Aorta (tissue), 5 donors: ENCODE results near the gene ARSB. TPM values are rescaled to one million over a fixed set of nuclear protein-coding genes. Genes with fewer than 3 reads are reported as not detected.

Experiments
- ATAC-seq: fragments of 200-7000 bp; cut with Tn5 transposase; one replicate; pipeline ENCODE4 v1.9.1; 2022; ENCODE audit warnings: moderate library complexity; ENCODE audit not compliant: low FRiP score
- DNase-seq, 2 donors: peaks; one replicate each; pipeline ENCODE4 v3.0.0-alpha.2; 2020
- H3K27ac ChIP-seq, 2 donors: one replicate each; pipeline ENCODE4 v1.5.1; 2013; ENCODE audit warnings: low read length in 2 of 2, mild to moderate bottlenecking in 2 of 2, moderate library complexity in 2 of 2, control low read depth in 1 of 2, inconsistent platforms in 1 of 2, low read depth in 1 of 2
- H3K27me3 ChIP-seq, 2 donors: one replicate each; pipeline ENCODE4 v1.6.1; 2013; ENCODE audit warnings: control low read depth in 1 of 2, low read length in 1 of 2, mild to moderate bottlenecking in 1 of 2, moderate library complexity in 1 of 2; ENCODE audit not compliant: insufficient read depth in 2 of 2, control insufficient read depth in 1 of 2
- H3K36me3 ChIP-seq, 2 donors: one replicate each; pipeline ENCODE4 v1.6.1; 2013; ENCODE audit warnings: control low read depth in 1 of 2, low read length in 1 of 2, mild to moderate bottlenecking in 1 of 2; ENCODE audit not compliant: insufficient read depth in 2 of 2, control insufficient read depth in 1 of 2
- H3K4me1 ChIP-seq, 2 donors: one replicate each; pipeline ENCODE4 v1.6.1; 2013; ENCODE audit warnings: low read length in 2 of 2, control low read depth in 1 of 2, mild to moderate bottlenecking in 1 of 2, moderate library complexity in 1 of 2; ENCODE audit not compliant: insufficient read depth in 2 of 2, control insufficient read depth in 1 of 2
- H3K4me3 ChIP-seq, 2 donors: one replicate each; pipeline ENCODE4 v1.5.1; 2013; ENCODE audit warnings: low read length in 2 of 2, control low read depth in 1 of 2, mild to moderate bottlenecking in 1 of 2
- H3K9me3 ChIP-seq: one replicate; pipeline ENCODE4 v1.6.1; 2013; ENCODE audit warnings: mild to moderate bottlenecking, low read length; ENCODE audit not compliant: control insufficient read depth
- WGBS, 2 donors: extraction: QIAGEN DNeasy Blood & Tissue Kit; methylation state at CpG; one replicate each; pipeline ENCODE4 v1.1.7; 2013; 5-methylcytosine and 5-hydroxymethylcytosine counted together
- intact Hi-C, 2 donors: fragments of 100-400 bp; cut with DNase I; formaldehyde crosslinking; loops; one replicate each; pipeline versions ENCODE4 v1.14.2 to v1.15.0; 2022
- polyA plus RNA-seq, 2 donors: library from polyadenylated mRNA; stranded (reverse); fragments of 200-250 nt; gene quantifications; one replicate each; pipeline ENCODE4 v1.2.3, GENCODE V29; 2013
- total RNA-seq, 2 donors: library from RNA; stranded (reverse); fragmentation: NEBNext Ultra II Directional; extraction: Animal tissue kit (Norgen Biotek cat#: 25700); gene quantifications; one replicate each; pipeline ENCODE4 v1.2.1, GENCODE V29; 2021
- donor health status: healthy with polysubstance abuse.
- donor health status: Bipolar disorder and iron deficiency.
- donor health status: DM: no; HTN: no; CAD: no.
- donor health status: DM: no; HTN: no; CAD: no.
- donor health status: DM: yes; HTN: yes; CAD: no.

Gene ARSB
- total and polyA plus RNA-seq, 4 donors = 3.5 to 17.2 (median 12.0) TPM

- Histone ChIP-seq H3K9me3 (no peaks in the 10 kb centered on the region), H3K4me1 (no peaks in the 10 kb centered on the region), H3K4me3 (no peak overlapping the region), H3K36me3 (peaks cover 2% of the 10 kb centered on the region in 2 donors), H3K27ac (no peak overlapping the region), H3K27me3 (no peaks in the 10 kb centered on the region)
- DNase-seq (no peak), ATAC-seq (no peak)
- 91 to 94% methylated on average over 5 of the region's 5 CpGs for WGBS, 2 donors
- intact Hi-C loops = no loop called here
These were observed 147.3 kb downstream of the ARSB start for GRCh38 chr5:78837836-78838235.

- DNase-seq (no peak), ATAC-seq (no peak)
- Histone ChIP-seq H3K27ac (no peak overlapping the region), H3K27me3 (no peaks in the 10 kb centered on the region), H3K4me1 (no peaks in the 10 kb centered on the region), H3K36me3 (peaks cover 2% of the 10 kb centered on the region in 2 donors), H3K9me3 (no peaks in the 10 kb centered on the region), H3K4me3 (no peak overlapping the region)
- intact Hi-C loops = no loop called here
- WGBS, 2 donors = 86 to 93% methylated on average over 9 of the region's 9 CpGs
These were observed 149.9 kb downstream of the ARSB start for GRCh38 chr5:78835176-78835575.

- 93% methylated on average over 3 of the region's 3 CpGs for WGBS, 2 donors
- Histone ChIP-seq H3K4me1 (no peaks in the 10 kb centered on the region), H3K4me3 (no peak overlapping the region), H3K27ac (no peak overlapping the region), H3K27me3 (no peaks in the 10 kb centered on the region), H3K36me3 (peaks cover 2% of the 10 kb centered on the region in 2 donors), H3K9me3 (no peaks in the 10 kb centered on the region)
- ATAC-seq = no peak
- intact Hi-C loops = loop anchor here in 1 of 2 donors (5.0 kb wide), 1 partner anchor 59 kb away; no protein-coding TSS in a partner anchor
- DNase-seq = no peak
These were observed 151.8 kb downstream of the ARSB start for GRCh38 chr5:78833284-78833683.

DNA sequence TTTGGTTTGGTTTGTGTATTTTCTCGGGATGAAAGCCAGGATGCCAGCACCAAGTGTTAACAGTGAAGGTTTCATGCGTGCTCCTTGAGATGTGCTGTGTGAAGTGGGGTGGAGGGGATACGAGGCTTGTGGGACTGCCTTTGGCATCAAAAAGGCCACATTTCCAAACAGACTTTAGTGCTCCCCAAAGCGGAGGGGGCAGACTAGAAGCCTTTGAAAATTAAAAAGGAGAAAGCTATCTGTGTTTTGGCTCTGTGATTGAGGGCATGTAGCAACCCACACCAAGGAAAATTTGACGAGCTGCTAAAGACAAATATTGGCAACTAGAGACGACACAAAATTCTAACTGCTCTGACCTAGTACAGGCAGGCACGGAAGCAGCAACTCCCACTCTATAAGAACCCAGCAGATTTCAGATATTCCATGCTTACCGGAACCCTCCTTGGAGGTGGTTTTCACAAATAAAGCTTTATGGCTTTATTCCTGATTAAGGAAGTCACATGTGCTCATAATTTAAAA is 154.5 kb downstream of the ARSB start:
- intact Hi-C loops = loop anchor here in 1 of 2 donors (5.0 kb wide), 1 partner anchor 62 kb away; no protein-coding TSS in a partner anchor
- no peaks in the 10 kb centered on the region for H3K9me3 ChIP-seq
- H3K36me3 ChIP-seq = no peaks in the 10 kb centered on the region
- H3K4me1 ChIP-seq = no peaks in the 10 kb centered on the region
- no peak for DNase-seq
- 3 to 10% methylated on average over 8 of the region's 8 CpGs for WGBS, 2 donors
- no peak overlapping the region for H3K4me3 ChIP-seq
- H3K27ac ChIP-seq = peak overlapping the region in 1 of 2 donors; percentile 37
- H3K27me3 ChIP-seq = no peaks in the 10 kb centered on the region
- ATAC-seq = peak; percentile 50

DNA sequence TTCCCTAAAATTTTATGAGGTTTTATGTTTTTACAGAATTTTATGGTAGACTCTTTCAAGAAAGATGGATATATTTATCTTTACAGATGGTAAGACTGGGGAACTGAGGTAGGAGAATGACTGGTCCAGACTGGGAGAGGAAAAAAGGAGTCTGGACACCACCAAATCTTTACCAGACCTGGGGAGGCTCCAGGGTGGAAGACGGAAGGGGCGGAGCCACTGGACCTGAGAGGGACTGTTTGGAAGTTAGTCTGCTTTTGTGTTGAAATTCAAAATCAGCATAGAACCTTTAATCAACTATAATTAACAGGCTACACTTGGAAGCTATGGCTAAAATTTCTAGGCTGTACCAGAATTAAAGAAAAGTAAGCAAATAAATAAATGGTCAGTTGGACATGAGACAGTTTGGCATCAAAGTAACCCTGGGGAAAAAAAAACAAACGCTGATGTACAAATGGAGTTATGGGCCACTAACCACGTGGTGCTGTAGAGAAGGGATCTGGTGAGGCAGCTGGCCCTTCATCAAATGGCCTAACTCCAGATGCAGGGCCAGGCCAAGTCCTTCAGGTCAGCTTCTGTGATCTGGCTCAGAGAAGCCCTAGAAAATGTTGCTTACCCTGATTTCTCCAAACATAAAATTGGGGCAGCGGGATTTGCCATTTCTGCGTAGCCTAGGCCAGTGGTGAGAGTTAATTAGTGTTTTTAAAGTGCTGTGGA is 155.1 kb downstream of the ARSB start:
- Histone ChIP-seq H3K4me3 (no peak overlapping the region), H3K27me3 (no peaks in the 10 kb centered on the region), H3K4me1 (no peaks in the 10 kb centered on the region), H3K9me3 (no peaks in the 10 kb centered on the region), H3K27ac (peak overlapping the region in 1 of 2 donors; percentile 45), H3K36me3 (no peaks in the 10 kb centered on the region)
- peak in 1 of 2 donors; percentile 78 for DNase-seq
- peak; percentile 92 for ATAC-seq
- intact Hi-C loops = loop anchor here in 1 of 2 donors (5.0 to 10.0 kb wide), 2 partner anchors 62 to 285 kb away; no protein-coding TSS in a partner anchor
- WGBS, 2 donors = 16 to 21% methylated on average over 6 of the region's 6 CpGs

GRCh38 chr5:78827725-78828124 is 157.4 kb downstream of the ARSB start:
- H3K9me3 ChIP-seq = no peaks in the 10 kb centered on the region

GRCh38 chr5:78824831-78825281 is 160.3 kb downstream of the ARSB start:
- H3K36me3 ChIP-seq = no peaks in the 10 kb centered on the region
- H3K27me3 ChIP-seq = no peaks in the 10 kb centered on the region
- peak; percentile 31 for ATAC-seq
- 1 to 5% methylated on average over 2 of the region's 2 CpGs for WGBS, 2 donors
- H3K4me3 ChIP-seq = no peak overlapping the region
- peaks cover 0 to 4% of the 10 kb centered on the region in 2 donors for H3K4me1 ChIP-seq
- intact Hi-C loops = loop anchor here in 1 of 2 donors (10.0 kb wide), 1 partner anchor 280 kb away; no protein-coding TSS in a partner anchor
- H3K9me3 ChIP-seq = no peaks in the 10 kb centered on the region
- peak overlapping the region in 1 of 2 donors; percentile 43 for H3K27ac ChIP-seq
- DNase-seq = no peak

More at GRCh38 chr5:78827725-78828124, 157.4 kb downstream of the ARSB start:
- Histone ChIP-seq H3K4me1 (peaks cover 0 to 4% of the 10 kb centered on the region in 2 donors), H3K36me3 (no peaks in the 10 kb centered on the region), H3K4me3 (no peak overlapping the region), H3K27me3 (no peaks in the 10 kb centered on the region), H3K27ac (peak overlapping the region in 1 of 2 donors; percentile 28)
- DNase-seq (no peak), ATAC-seq (no peak)
- intact Hi-C loops = loop anchor here in 1 of 2 donors (10.0 kb wide), 1 partner anchor 283 kb away; no protein-coding TSS in a partner anchor
- WGBS, 2 donors = 2 to 13% methylated on average over 4 of the region's 4 CpGs

DNA sequence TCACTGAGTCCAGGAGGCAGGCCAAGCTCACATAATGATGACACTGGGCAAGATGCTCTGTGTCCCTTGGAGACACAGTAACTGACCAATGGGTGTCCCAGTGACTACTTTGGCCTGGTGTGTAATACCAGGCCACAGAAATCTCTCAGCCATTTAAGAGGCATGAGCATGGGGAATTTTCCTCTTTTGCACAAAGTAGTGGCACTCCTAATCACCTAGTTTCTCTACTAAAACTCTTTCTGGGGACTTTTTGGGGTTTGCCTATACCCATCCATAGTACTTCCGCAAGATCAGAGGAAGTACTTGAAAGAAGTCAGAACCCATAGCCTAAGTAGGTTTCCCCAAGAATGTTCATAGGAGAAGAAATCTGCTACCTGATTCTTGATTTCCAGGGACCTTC is 161.9 kb downstream of the ARSB start:
- no peak overlapping the region for H3K4me3 ChIP-seq
- intact Hi-C loops = loop anchor here in 1 of 2 donors (10.0 kb wide), 1 partner anchor 278 kb away; no protein-coding TSS in a partner anchor
- ATAC-seq (no peak), DNase-seq (no peak)
- peaks cover 0 to 4% of the 10 kb centered on the region in 2 donors for H3K4me1 ChIP-seq
- H3K36me3 ChIP-seq = no peaks in the 10 kb centered on the region
- no peak overlapping the region for H3K27ac ChIP-seq
- 90 to 97% methylated on average over 1 of the region's 1 CpG for WGBS, 2 donors
- no peaks in the 10 kb centered on the region for H3K27me3 ChIP-seq
- H3K9me3 ChIP-seq = no peaks in the 10 kb centered on the region
